Hematopoietic multipotent progenitor cell treated with erythropoietin and hydrocortisone succinate and interleukin-3 and kit ligand, for 4 days (in vitro differentiated cells): ENCODE results near the gene PKD1.

ENCODE experiments used
- DNase-seq: peaks from one replicate; pipeline ENCODE4 v3.0.0-alpha.2; 2015

PKD1 gene

DNA sequence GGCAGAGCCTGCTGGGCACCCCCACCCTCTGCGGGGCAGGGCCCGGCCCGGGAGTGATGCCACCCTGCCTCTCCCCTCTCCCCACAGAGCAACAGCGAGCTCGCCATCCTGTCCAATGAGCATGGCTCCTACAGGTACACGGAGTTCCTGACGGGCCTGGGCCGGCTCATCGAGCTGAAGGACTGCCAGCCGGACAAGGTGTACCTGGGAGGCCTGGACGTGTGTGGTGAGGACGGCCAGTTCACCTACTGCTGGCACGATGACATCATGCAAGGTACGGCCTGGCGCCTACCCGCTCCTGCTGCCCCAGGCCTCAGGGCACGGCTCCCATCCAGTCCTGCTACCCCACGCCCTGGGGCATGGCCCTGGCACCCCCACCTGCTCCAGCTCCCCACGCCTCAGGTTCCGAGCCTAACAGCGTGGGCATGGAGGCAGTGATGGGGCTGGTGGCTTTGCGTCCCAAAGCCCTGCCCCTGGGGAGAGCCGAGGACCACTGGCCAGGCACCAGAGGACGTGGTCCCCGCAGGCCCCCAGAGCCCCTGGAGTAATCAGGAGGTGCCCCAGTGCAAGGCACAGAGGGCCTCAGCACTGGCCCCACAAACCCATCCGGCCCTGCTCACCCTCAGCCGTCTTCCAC lies 49.5 kb downstream of the PKD1 start:
- no peak for DNase-seq

DNA sequence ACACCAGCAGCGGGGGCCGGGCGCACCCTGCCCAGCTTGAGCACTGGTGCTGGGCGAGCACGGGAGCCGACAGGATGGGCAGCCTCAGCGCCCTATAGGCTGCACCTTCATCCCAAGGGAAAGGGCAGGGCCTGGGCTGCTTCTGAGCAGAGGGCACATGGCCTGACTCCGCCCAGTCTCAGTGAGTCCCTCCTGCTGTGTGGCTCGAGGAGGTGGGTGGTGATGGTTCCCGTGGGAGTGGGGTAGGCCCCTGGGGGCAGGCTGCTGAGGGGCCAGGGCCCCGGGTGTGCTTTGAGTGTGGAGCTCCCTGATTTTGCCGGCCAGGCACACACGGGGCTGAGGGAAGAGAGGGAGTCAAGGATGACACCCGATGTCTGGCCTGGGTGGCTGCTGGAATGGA lies 50.0 kb downstream of the PKD1 start:
- DNase-seq = no peak

DNA sequence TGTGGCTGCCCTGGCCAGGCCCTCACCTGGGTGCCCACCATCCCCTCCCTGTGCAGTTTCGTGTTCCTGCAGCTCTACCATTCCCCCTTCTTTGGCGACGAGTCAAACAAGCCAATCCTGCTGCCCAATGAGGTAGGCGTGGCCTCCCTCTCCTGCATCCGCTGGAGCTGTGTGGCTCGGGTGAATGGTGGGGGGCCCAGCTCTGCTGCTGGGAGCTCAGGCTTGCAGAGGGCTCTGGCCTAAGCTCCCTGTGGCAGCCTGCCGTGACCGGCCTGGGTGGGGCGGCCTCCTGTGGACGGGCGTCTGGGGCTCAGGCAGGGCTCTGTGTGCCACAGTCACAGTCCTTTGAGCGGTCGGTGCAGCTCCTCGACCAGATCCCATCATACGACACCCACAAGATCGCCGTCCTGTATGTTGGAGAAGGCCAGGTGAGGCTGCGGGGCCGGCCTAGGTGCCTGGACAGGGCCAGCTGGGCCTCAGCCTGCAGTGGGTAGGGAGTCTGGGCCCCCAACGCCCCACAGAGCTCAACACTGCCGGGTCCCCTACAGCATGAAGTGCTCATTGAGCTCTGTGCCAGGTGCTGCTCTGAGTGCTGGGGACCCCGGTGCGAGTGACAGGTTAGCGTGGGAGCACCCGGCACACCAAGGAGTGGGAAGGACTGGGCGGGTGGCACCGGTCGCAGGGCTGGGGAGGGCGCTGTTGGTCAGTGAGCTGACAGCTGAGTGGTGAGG lies 50.6 kb downstream of the PKD1 start:
- no peak for DNase-seq

DNA sequence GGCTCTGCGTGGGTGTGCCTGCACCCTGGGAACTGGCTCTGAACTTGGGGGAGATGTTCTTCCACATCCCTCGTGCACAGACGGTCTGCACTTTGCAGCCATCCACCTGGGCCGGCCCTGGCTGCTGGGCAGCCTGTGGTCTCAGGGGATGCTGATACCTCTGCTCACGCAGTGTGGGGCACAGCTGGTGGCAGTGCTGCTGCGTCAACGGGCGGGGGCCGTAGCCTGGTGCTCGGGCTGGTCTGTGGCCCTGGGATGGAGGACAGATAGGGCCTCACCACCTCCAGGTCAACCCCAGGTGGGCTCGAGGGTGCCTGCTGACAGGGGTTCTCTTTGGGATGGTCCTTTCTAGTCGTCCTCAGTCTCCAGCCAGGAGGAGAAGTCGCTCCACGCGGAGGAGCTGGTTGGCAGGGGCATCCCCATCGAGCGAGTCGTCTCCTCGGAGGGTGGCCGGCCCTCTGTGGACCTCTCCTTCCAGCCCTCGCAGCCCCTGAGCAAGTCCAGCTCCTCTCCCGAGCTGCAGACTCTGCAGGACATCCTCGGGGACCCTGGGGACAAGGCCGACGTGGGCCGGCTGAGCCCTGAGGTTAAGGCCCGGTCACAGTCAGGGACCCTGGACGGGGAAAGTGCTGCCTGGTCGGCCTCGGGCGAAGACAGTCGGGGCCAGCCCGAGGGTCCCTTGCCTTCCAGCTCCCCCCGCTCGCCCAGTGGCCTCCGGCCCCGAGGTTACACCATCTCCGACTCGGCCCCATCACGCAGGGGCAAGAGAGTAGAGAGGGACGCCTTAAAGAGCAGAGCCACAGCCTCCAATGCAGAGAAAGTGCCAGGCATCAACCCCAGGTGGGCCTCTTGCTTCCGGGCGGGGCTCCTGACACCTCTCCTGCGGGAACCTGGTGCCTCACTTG lies 51.6 kb downstream of the PKD1 start:
- DNase-seq = no peak

DNA sequence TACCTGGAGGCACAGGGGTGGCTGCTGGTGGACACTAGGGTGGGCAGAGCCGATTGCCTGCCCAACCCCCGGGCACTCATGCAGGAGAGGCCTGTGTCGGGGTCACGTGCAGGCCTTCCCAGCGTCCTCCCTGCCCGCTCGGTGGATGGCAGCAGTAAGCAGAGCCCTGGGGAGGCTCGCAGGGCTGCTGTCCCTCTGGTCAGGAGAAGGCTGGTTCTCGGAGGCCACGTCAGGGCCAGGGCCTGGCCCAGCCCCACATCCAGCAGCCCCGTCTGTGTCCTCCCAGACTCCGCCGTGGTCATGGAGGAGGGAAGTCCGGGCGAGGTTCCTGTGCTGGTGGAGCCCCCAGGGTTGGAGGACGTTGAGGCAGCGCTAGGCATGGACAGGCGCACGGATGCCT lies 52.3 kb downstream of the PKD1 start:
- DNase-seq = no peak

DNA sequence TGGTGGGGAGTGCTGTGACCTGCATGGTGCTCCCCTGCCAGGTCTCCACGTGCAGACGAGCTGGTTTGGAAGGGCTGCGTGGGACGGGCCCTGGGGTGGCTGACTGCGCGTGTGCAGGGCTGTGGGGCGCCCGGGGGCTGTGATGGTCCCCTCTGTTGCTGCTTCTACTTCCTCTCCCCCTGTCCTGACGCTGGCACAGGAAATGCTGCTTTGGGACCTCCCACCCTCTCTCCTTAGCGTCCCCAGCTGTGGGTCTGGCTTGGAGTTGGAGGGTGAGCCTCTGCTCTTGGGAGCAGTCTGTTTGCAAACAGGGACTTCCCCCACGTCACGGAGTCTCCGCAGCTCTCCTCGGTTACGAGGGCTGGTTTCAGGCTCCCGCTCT lies 52.7 kb downstream of the PKD1 start:
- DNase-seq = no peak

DNA sequence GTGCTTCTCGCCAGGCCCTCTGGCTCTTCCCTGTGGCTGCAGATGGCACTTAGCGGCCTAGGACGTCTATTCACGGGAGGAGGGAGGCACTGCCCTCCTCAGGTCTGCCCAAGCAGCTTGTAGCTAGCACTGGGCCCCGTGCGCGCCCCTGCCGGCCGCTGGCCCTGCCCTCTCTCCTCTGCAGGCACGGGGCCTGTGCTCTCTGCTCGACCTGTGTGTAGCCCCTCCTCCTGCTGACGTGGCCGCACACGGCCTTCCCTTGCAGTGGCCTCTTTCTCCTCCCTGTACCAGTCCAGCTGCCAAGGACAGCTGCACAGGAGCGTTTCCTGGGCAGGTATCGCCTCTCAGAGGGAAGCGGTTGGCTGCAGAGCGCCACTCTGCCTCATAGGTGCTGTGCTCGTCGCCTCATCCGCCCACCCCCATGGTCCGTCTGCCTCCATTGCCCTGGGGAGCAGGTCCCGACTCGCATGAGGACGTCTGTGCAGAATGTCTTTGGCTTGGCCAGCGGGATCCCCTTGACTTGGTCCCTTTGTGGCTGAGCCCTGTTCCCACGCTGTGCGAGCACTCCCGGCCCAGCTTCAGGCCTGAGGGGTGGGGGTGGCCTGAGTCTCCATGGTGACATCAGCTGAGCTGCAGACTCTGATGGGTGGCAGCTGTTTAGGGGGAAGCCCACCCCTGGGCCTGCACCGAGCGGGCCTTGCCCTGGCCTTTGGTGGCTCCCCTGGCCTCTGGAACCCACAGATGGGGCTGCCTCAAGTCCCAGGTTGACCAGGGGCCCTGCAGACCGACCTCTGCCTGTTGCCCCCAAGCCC lies 53.3 kb downstream of the PKD1 start:
- DNase-seq = no peak

DNA sequence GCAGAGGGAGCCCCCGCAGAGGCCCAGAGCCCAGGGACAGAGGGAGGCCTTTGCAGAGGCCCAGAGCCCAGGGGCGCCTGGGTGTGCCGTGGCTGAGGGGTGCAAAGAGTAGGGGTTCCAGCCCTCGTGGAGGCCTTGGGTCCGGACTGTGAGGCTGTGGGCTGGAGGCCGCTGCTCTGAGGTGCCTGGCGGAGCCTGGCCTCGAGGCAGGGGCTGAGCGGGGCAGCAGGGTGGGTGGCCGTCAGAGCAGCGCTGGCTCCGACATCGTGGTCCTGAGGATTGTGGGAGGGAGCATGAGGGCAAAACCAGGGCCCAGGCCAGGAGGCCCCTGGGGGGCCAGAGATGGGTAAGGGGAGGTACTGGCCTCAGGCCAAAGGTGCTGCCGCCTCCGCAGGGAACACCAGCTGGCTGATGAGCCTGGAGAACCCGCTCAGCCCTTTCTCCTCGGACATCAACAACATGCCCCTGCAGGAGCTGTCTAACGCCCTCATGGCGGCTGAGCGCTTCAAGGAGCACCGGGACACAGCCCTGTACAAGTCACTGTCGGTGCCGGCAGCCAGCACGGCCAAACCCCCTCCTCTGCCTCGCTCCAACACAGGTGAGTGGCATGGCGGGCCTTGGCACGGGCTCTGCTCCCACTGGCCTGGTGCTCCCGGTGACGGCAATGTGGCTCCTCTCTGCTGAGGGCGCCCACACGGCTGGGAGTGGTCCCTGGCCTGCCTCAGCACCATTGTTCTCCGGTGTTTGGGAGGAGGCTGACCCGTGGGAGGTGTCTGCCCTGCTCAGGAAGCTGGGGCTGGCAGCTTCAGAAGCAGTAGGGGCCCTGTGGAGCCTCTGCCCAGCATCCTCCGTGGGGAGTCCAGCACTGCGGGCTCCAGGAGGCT lies 54.3 kb downstream of the PKD1 start:
- DNase-seq = no peak

DNA sequence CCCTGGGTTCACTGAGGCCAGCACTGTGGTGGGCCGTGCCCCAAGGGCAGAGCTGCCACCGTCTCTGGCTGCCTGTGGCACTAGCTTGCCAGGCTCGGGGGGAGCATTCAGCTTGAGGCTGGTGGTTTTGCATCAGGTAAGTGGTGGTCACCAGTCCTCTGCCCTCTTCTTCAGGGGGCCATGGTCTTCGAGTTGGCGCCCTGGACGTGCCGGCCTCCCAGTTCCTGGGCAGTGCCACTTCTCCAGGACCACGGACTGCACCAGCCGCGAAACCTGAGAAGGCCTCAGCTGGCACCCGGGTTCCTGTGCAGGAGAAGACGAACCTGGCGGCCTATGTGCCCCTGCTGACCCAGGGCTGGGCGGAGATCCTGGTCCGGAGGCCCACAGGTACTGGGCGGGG lies 55.7 kb downstream of the PKD1 start:
- DNase-seq = no peak

DNA sequence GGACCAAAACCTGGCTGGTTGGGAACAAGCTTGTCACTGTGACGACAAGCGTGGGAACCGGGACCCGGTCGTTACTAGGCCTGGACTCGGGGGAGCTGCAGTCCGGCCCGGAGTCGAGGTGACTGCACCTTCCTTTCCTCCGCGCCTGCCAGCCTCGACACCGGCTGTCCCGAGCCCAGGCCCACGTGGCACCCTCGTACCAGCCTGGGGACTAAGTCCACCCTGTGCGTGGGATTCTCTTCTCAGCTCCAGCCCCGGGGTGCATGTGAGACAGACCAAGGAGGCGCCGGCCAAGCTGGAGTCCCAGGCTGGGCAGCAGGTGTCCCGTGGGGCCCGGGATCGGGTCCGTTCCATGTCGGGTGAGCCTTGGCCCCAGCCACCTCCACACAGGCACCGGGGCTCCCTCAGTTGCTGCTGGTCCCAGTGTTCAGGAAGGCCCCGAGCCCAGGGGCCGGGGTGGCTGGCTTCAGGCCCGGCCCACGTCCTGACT lies 56.3 kb downstream of the PKD1 start:
- no peak for DNase-seq

DNA sequence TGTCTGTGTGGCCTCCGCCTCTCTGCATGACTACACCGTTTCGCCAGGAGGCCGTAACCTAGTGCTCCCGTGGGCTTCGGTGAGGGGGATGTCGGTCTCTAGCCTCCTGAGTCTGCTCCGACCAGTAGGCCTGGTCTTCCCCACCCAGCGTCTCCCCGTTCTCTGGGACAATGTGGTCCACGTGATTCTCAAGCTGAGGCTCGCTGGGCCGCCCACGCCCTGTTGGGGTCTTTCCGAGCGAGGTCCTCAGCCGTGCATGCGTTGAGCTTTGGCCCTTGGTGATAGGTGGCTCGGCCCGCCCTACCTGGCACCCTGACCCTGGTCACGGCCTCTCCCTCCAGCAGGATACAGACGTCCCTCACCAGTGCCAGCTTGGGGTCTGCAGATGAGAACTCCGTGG lies 57.0 kb downstream of the PKD1 start:
- DNase-seq = no peak

DNA sequence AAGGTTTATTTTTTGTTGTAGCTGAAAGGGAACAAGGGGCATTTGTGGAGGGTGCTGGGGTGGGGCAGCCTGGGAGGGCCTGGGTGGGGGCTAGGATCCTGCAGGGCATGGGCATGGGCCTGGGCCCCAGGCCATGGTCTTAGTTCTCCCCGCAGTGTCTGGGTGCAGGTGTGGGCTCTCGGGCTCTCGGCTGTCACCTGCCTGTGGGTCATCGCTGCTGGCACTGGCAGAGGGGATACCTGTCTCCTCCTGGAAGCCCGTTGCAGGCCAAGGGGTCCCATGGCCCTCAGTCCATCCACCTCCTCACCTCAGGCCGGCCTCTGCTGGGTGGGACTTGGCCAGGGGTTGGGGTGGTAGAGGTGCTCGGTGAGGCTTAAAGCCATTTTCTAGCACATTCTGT lies 57.6 kb downstream of the PKD1 start:
- no peak for DNase-seq

DNA sequence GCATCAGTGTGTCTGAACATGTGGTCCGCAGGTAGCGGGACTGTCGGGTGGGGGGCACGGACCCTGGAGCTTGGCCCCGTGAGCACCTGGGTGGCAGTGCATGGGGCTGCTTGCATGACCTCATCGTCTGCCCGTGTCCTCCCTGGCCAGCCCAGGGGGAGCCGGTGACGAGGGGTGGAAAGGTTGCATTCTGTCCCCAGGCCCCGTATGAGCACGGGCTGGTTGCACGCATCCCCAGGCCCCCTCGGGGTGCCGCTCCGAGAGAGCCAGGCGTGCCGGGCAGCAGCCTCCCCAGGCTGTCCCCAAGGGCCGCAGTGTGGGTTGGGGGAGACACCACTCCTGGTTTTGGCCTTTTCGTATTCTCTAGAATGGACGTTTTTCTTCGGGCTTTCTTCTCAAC lies 58.0 kb downstream of the PKD1 start:
- DNase-seq = no peak

DNA sequence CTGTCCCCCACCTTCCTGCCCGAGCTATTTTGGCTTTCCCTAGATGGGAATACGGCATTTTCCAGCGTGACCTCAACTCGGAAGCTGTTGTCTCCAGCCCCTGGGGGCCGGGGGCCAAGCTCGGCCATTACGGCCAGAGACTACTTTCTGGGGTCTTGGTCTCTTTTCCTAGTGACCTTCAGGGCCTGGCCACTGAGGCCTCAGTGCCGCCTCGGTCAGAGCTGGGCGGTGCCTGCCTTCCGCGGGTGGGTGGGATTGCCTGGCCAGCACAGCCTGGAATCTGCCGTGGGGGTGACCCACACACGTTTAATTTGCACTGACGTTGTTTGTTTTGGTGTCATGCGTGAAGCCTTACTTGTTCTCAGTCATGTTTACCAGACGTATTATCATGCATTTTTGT lies 58.7 kb downstream of the PKD1 start:
- no peak for DNase-seq

DNA sequence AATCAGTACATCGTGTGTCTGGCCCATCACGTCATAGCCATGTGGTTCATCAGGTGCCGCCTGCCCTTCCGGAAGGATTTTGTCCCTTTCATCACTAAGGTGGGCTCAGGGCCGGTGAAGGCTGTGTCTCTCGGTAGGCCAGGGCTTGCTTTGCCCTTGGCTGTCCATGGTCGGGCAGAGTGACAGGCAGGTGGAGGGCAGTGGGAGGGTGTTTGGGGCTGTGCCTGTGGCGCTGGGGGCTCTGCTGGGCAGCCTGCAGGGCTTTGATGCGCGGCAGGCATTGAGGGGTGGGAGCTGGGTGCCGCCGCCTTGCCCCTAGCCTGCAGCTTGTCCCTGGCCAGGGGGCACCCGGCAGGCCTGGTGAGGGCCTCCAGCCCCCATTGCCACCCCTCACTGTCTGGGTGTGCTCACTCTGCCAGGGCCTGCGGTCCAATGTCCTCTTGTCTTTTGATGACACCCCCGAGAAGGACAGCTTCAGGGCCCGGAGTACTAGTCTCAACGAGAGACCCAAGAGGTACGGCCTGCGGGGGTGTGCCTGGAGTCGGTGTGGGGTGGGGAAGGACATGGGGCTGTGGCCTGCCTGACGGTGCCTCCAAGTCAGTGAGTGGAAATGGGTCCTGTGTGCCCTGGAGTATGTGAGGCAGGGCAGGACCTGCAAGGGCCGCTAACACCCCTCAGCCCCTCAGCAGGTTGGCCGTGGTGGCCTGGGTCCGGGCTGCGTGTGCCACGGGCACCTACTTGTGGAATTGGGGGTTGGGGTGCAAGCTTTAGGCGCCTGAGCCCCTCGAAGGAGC lies 59.4 kb downstream of the PKD1 start:
- no peak for DNase-seq

DNA sequence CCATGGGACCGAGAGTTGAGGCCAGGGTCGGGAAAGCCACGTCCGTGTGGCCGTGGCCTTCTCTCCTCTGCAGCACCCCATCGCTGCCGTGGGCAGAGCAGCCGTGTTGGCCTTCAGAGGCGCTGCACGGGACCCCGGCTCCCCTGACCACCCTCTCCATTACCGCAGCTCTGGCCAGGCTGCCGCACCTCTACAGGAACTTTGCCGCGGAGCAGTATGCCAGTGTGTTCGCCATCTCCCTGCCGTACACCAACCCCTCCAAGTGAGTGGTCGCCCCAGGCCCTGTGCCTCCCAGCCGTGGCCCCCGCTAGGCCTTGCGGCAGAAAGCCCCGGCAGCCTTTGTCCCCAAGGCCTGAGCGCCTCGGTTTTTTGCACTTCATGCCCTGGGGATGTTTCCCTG lies 60.1 kb downstream of the PKD1 start:
- DNase-seq = no peak

DNA sequence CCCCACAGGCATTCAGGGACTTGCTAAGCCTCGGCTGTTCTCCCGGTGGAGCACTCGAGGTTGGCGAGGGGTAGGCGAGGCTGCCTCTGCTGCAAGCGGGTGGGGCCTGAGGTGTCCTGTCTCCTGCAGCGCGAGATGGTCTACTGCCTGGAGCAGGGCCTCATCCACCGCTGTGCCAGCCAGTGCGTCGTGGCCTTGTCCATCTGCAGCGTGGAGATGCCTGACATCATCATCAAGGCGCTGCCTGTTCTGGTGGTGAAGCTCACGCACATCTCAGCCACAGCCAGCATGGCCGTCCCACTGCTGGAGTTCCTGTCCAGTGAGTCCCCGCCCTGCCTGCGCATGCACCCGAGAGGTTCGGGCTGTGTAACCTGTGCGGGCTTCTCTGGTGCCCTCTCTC lies 61.6 kb downstream of the PKD1 start:
- DNase-seq = no peak

DNA sequence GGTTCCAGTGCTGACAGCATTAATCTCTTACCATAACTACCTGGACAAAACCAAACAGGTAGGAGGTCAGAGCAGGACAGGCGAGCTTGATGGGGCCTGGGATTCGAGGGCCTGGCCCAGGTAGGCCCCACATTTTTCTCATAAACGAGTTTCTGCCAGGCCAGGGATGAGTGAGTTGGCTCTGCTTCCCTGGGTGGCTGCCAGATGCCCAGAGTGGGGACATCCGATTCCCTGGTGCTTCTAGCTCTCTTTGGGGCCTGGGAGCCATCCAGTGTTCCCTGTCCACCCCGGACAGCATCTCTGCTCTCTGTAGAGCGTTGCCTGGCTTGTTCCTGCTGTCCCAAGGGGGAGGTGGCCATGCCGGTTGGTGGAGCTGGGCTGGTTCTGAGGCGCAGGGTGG lies 62.8 kb downstream of the PKD1 start:
- no peak for DNase-seq

DNA sequence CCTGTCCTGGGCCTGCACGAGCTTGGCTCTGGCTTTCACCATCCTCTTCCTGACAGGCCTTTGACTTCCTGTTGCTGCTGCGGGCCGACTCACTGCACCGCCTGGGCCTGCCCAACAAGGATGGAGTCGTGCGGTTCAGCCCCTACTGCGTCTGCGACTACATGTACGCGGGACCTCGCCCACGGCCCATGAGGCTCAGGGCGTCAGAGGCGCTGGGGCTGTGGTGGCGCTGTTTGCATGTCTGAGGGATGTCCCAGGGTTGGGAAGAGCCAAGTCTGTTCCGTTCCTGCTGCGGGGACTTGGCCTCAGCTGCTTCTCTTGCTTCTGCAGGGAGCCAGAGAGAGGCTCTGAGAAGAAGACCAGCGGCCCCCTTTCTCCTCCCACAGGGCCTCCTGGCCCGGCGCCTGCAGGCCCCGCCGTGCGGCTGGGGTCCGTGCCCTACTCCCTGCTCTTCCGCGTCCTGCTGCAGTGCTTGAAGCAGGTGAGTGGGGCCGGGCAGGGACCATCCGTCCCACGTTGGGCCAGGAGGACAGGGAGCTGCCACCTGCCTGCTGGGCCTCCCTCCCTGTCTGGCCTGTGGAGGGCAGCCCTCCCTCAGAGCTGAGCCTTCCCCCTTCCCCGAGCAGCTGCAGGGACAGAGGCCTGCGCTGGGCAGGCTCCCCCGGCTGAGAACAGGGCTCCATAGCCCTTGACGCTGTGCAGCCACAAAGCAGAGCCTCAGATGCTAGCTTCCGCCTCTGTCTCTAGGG lies 64.1 kb downstream of the PKD1 start:
- DNase-seq = no peak
